ENCODE data around the gene CMIP.
"Not testable (repeated sequence)": the region's sequence is repeated elsewhere in the genome, so short reads cannot be mapped to it uniquely, and the experiment has no call there.

The CMIP gene

DNA sequence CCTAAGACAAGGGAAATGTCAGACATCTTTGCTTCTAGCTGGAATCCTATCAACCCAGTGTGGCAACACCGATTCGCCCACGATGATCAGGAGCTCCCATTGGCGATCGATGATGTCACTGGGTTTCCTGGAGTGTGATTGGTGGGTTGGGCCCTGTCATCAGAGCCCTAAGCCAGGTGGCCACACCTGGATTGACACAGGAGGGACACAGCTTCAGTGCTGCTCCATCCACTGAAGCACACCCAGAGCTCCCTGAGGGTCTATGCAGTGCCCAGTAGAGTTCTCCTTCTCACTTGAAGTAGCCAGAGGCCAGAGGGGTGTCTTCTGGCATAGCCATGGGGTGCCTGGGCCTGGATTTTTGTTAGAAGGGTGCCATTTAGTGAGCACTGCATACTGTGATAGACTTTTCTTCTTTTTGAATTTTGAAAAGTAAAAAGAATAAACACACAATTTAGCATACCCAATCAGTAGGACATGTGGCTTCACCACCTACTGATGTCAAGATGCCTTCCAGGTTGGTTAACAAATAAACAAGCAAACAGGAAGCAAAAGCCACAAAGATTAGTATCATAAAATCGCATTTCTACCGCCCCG lies 77.6 kb downstream of the CMIP start:
- ChIA-PET CTCF (no interaction called here), POLR2A (no interaction called here)

DNA sequence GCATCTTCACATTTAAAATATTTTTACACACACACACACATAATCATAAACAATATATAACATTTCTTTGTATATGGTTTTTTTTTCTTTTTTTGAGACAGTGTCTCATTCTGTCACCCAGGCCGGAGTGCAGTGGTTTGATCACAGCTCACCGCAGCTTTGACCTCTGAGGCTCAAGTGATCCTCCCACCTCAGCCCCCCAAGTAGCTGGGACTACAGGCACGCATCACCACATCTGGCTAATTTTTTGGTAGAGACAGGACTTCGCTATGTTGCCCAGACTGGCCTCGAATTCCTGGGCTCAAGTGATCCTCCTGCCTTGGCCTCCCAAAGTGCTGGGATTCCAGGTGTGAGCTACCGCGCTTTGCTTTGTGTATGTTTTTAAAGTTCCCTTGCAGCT lies 78.2 kb downstream of the CMIP start:
- POLR2A ChIA-PET; DNase-seq (ENCODE audit: extremely low spot score); CTCF ChIA-PET: not testable (repeated sequence)

More for the DNA sequence above, 77.6 kb downstream of the CMIP start:
- TF ChIP-seq NFRKB (IDR thresholded peaks at IDR 0.05), result no peak
- TF ChIP-seq, protein P1, sequence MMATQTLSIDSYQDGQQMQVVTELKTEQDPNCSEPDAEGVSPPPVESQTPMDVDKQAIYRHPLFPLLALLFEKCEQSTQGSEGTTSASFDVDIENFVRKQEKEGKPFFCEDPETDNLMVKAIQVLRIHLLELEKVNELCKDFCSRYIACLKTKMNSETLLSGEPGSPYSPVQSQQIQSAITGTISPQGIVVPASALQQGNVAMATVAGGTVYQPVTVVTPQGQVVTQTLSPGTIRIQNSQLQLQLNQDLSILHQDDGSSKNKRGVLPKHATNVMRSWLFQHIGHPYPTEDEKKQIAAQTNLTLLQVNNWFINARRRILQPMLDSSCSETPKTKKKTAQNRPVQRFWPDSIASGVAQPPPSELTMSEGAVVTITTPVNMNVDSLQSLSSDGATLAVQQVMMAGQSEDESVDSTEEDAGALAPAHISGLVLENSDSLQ (IDR thresholded peaks at IDR 0.05), result no peak
- TF ChIP-seq L3MBTL2 (conservative IDR thresholded peaks at IDR 0.05), result no peak
- TF ChIP-seq SUZ12 (IDR thresholded peaks at IDR 0.05), result no peak
- TF ChIP-seq ELF4 (IDR thresholded peaks at IDR 0.05), result no peak
- TF ChIP-seq LEF1 (IDR thresholded peaks at IDR 0.05; ENCODE audit: borderline replicate concordance), result no peak
- no peak for TF ChIP-seq BHLHE40 (IDR thresholded peaks at IDR 0.05; ENCODE audit: borderline replicate concordance)
- TF ChIP-seq ZNF384 (IDR thresholded peaks at IDR 0.05), result no peak
- TF ChIP-seq TARDBP (IDR thresholded peaks at IDR 0.05), result no peak
- no peak for TF ChIP-seq FOXM1 (IDR thresholded peaks at IDR 0.05; ENCODE audit: borderline replicate concordance)
- no peak for TF ChIP-seq CTBP1 (IDR thresholded peaks at IDR 0.05; ENCODE audit: borderline replicate concordance)
- TF ChIP-seq FOXK2 (IDR thresholded peaks at IDR 0.05), result no peak
- no peak for TF ChIP-seq HDGF (IDR thresholded peaks at IDR 0.05; ENCODE audit: borderline replicate concordance)
- DNase-seq (ENCODE audit: extremely low spot score), result peak; percentile 44

DNA sequence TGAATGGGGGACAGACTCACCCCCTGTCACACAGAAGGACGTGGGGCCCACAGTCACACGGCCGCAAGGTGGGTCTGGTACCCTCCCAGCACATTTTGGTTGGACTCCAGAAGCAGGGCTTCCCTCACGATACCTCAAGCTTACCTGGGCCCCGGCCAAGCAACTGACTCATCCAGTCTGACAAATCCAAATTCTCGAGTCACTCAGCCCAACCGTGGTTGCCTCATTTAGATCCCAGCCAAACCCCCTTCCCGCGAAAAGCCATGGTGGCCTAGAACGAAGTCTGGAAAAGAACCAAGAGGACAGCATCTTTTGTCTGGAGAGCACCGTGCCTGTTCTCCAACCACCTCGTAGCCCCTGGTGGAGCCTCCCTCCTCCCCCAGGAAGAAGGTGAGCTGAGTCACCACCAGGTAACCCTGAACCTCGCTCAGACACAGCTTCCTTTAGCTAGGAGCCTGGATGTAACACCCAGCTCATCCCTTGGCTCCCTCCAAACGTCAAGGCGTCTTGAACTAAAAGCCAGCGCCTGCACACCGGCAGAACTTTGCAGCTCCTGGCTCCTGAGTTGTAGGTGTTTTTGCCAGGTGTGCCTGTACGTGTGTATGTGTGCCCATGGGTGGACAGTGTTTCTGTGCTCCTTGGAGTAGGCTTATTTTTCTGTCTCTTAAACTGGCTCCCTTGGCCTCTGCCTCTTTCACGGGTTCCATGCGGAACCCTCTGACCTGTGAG lies 78.9 kb downstream of the CMIP start:
- DNase-seq (ENCODE audit: extremely low spot score), result no peak
- CTCF ChIA-PET, result no interaction called here
- TF ChIP-seq NFRKB (IDR thresholded peaks at IDR 0.05), result no peak
- TF ChIP-seq, protein P1 (IDR thresholded peaks at IDR 0.05), result no peak
- no peak for TF ChIP-seq ELF4 (IDR thresholded peaks at IDR 0.05)
- no peak for TF ChIP-seq ARNT (IDR thresholded peaks at IDR 0.05)
- TF ChIP-seq FOXK2 (IDR thresholded peaks at IDR 0.05), result no peak
- no peak for TF ChIP-seq L3MBTL2 (conservative IDR thresholded peaks at IDR 0.05)
- TF ChIP-seq FOXA1 (IDR thresholded peaks at IDR 0.05), result no peak
- no peak for TF ChIP-seq BHLHE40 (IDR thresholded peaks at IDR 0.05; ENCODE audit: borderline replicate concordance)
- TF ChIP-seq ZNF384 (IDR thresholded peaks at IDR 0.05), result no peak
- no peak for TF ChIP-seq LEF1 (IDR thresholded peaks at IDR 0.05; ENCODE audit: borderline replicate concordance)
- TF ChIP-seq TARDBP (IDR thresholded peaks at IDR 0.05), result no peak
- TF ChIP-seq FOXM1 (IDR thresholded peaks at IDR 0.05; ENCODE audit: borderline replicate concordance), result no peak
- no peak for TF ChIP-seq SUZ12 (IDR thresholded peaks at IDR 0.05)
- TF ChIP-seq HDGF (IDR thresholded peaks at IDR 0.05; ENCODE audit: borderline replicate concordance), result no peak
- TF ChIP-seq CTBP1 (IDR thresholded peaks at IDR 0.05; ENCODE audit: borderline replicate concordance), result no peak
- no peak for TF ChIP-seq SP1 (IDR thresholded peaks at IDR 0.05)
- POLR2A ChIA-PET, result no interaction called here

DNA sequence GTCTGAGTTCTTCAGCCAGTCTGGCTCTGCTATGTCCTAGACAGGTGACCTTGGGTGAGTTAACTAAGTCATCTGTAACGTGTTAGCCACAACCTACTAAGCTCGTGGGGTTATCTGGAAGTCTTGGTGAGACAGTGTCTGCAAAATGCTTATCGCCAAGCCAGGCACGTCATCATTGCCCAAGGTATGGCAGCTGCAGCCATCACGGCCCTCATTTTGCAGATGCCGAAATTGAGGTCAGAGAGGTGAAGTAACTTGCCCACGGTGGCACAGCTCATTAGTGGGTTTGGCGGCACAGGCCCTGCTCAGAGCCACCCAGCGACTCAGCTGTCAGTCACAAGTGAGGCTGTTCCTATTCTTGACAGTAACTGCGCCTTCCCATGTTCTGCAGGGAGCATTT lies 79.8 kb downstream of the CMIP start:
- ChIA-PET POLR2A (no interaction called here), CTCF (no interaction called here)
- TF ChIP-seq, protein P1 (IDR thresholded peaks at IDR 0.05), result 0 out of 2 replicates have a peak, but pooled peaks have one; percentile 4
- TF ChIP-seq ELF4 (IDR thresholded peaks at IDR 0.05), result no peak
- DNase-seq (ENCODE audit: extremely low spot score), result no peak

DNA sequence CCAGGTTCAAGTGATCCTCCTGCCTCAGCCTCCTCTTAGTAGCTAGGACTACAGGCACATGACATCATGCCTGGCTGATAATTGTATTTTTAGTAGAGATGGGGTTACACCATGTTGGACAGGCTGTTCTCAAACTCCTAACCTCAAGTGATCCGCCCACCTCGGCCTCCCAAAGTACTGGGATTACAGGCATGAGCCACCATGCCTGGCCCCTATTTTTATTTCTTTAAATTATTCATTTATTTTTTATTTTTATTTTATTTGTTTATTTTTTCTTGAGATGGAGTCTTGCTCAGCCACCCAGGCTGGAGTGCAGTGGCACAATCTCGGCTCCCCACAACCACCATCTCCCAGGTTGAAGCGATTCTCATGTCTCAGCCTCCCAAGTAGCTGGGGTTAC lies 80.3 kb downstream of the CMIP start:
- DNase-seq (ENCODE audit: extremely low spot score); CTCF ChIA-PET; POLR2A ChIA-PET: not testable (repeated sequence)

DNA sequence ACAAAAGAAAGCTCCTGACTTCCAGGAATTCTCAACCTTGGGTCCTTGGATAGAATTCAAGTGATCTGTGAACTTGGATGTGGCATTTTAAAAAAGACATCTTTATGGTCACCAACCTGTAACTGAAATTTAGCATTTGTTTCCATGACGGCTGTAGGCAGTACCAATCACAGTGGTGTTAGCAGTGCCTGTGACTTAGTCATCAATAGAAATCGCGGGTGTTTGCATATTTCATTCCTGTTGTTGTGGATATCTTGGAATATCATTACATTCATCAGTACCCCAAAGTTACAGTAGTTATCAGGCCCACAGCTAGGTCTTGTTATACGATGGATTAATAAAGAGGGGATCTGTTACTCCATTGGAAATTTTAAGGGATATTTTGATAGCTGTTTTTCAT lies 81.6 kb downstream of the CMIP start:
- no peak for TF ChIP-seq L3MBTL2 (conservative IDR thresholded peaks at IDR 0.05)
- TF ChIP-seq BHLHE40 (IDR thresholded peaks at IDR 0.05; ENCODE audit: borderline replicate concordance), result no peak
- no peak for TF ChIP-seq NFRKB (IDR thresholded peaks at IDR 0.05)
- TF ChIP-seq, protein P1 (IDR thresholded peaks at IDR 0.05), result no peak
- TF ChIP-seq FOXA1 (IDR thresholded peaks at IDR 0.05), result no peak
- TF ChIP-seq LEF1 (IDR thresholded peaks at IDR 0.05; ENCODE audit: borderline replicate concordance), result no peak
- no peak for TF ChIP-seq SP1 (IDR thresholded peaks at IDR 0.05)
- no peak for TF ChIP-seq FOXK2 (IDR thresholded peaks at IDR 0.05)
- no peak for TF ChIP-seq ELF4 (IDR thresholded peaks at IDR 0.05)
- no peak for TF ChIP-seq FOXM1 (IDR thresholded peaks at IDR 0.05; ENCODE audit: borderline replicate concordance)
- ChIA-PET POLR2A (no interaction called here), CTCF (no interaction called here)
- DNase-seq (ENCODE audit: extremely low spot score), result no peak
